ENCODE results near the gene NUP153.

NUP153 gene

GRCh38 chr6:17615794-17616193 is 90.9 kb downstream of the NUP153 start:
- no peak overlapping the region for H3K9ac ChIP-seq (ENCODE audit: low read depth, low read length, poor library complexity, severe bottlenecking)
- H3F3A ChIP-seq (ENCODE audit: low read depth) = peaks cover 5% of the 10 kb centered on the region; the same call in 1 of the 2 replicates
- peaks cover 11% of the 10 kb centered on the region; the same call in 1 of the 2 replicates for H3K79me2 ChIP-seq (ENCODE audit: insufficient read depth, low read length)
- H3K27me3 ChIP-seq (ENCODE audit: insufficient read depth, low read length, poor library complexity, severe bottlenecking) = no peaks in the 10 kb centered on the region
- no peak overlapping the region for H3K4me2 ChIP-seq (ENCODE audit: low read depth, low read length, poor library complexity, severe bottlenecking)
- TF ChIP-seq EZH2phosphoT487 (IDR thresholded peaks at IDR 0.05; ENCODE audit: borderline replicate concordance) = no peak
- TF ChIP-seq CTCF (conservative IDR thresholded peaks at IDR 0.05; ENCODE audit: low read length) = no peak
- H3K36me3 ChIP-seq (ENCODE audit: insufficient read depth, low read length) = peaks cover 61% of the 10 kb centered on the region; the same call in 1 of the 2 replicates
- H4K20me1 ChIP-seq (ENCODE audit: insufficient read depth, low read length, poor library complexity, severe bottlenecking) = peaks cover 22% of the 10 kb centered on the region
- H3K4me1 ChIP-seq (ENCODE audit: insufficient read depth, low read length, poor library complexity, severe bottlenecking) = peaks cover 2% of the 10 kb centered on the region
- H3K4me3 ChIP-seq (ENCODE audit: low read length, poor library complexity, severe bottlenecking) = no peak overlapping the region
- no peaks in the 10 kb centered on the region for H3K9me3 ChIP-seq (ENCODE audit: insufficient read depth, low read depth, low read length)
- H2AFZ ChIP-seq (ENCODE audit: low read length) = no peak overlapping the region
- no peaks in the 10 kb centered on the region for H3K9me2 ChIP-seq (replicated peaks; ENCODE audit: low read depth, low read length)

DNA sequence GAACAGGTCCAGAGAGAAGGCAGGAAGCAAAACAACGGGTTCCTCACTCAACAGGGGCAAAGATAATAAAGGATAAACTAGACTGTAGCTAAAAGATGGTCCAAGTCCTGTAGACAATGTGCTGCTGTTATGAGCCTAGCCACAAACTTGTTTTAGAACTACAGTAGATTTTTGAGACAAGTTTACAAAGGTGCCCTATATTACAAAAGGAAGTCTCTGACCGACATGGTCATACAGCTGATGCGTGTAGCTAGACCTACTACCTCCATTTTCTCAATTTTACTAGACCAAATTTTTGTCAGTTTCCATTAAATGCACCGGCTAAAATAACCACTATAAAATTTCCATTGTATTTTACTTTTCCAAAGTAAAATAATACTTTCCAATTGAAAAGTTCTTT is 94.7 kb downstream of the NUP153 start:
- H3K4me3 ChIP-seq (ENCODE audit: low read length, poor library complexity, severe bottlenecking) = no peak overlapping the region
- no peaks in the 10 kb centered on the region for H3K4me1 ChIP-seq (ENCODE audit: insufficient read depth, low read length, poor library complexity, severe bottlenecking)
- no peaks in the 10 kb centered on the region for H3K9me2 ChIP-seq (replicated peaks; ENCODE audit: low read depth, low read length)
- no peak overlapping the region for H3K4me2 ChIP-seq (ENCODE audit: low read depth, low read length, poor library complexity, severe bottlenecking)
- no peaks in the 10 kb centered on the region for H3K27me3 ChIP-seq (ENCODE audit: insufficient read depth, low read length, poor library complexity, severe bottlenecking)
- no peak for TF ChIP-seq EZH2phosphoT487 (IDR thresholded peaks at IDR 0.05; ENCODE audit: borderline replicate concordance)
- no peak for TF ChIP-seq CTCF (conservative IDR thresholded peaks at IDR 0.05; ENCODE audit: low read length)
- no peaks in the 10 kb centered on the region for H3K79me2 ChIP-seq (ENCODE audit: insufficient read depth, low read length)
- peaks cover 5% of the 10 kb centered on the region; the same call in 1 of the 2 replicates for H3F3A ChIP-seq (ENCODE audit: low read depth)
- no peak overlapping the region for H3K9ac ChIP-seq (ENCODE audit: low read depth, low read length, poor library complexity, severe bottlenecking)
- peaks cover 32% of the 10 kb centered on the region; the same call in 1 of the 2 replicates for H3K36me3 ChIP-seq (ENCODE audit: insufficient read depth, low read length)
- peaks cover 9% of the 10 kb centered on the region for H4K20me1 ChIP-seq (ENCODE audit: insufficient read depth, low read length, poor library complexity, severe bottlenecking)
- H2AFZ ChIP-seq (ENCODE audit: low read length) = no peak overlapping the region
- no peaks in the 10 kb centered on the region for H3K9me3 ChIP-seq (ENCODE audit: insufficient read depth, low read depth, low read length)

DNA sequence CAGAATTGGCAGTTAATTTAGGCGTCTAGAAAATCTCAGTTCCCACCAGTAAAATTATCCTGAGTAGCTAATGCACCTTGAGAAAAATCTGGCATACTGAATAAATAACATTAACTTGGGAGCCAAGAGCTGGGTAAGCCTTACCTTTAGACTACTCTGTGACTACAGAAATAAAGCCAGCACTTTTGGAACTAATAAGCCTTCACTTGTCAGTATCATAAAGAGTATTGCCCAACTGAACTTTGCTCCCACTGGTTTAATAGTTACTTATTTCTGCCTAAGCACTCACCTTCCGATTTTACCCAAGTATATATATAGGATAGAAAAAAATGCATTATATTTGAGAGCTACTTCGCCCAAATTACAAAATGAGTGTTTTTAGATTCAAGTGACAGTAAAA is 95.9 kb downstream of the NUP153 start:
- no peak for TF ChIP-seq EZH2phosphoT487 (IDR thresholded peaks at IDR 0.05; ENCODE audit: borderline replicate concordance)
- no peak for TF ChIP-seq CTCF (conservative IDR thresholded peaks at IDR 0.05; ENCODE audit: low read length)
- Histone ChIP-seq H3K9ac (ENCODE audit: low read depth, low read length, poor library complexity, severe bottlenecking) (no peak overlapping the region), H3K27me3 (ENCODE audit: insufficient read depth, low read length, poor library complexity, severe bottlenecking) (no peaks in the 10 kb centered on the region), H2AFZ (ENCODE audit: low read length) (no peak overlapping the region), H4K20me1 (ENCODE audit: insufficient read depth, low read length, poor library complexity, severe bottlenecking) (peaks cover 9% of the 10 kb centered on the region), H3K36me3 (ENCODE audit: insufficient read depth, low read length) (peaks cover 22% of the 10 kb centered on the region; the same call in 1 of the 2 replicates), H3K4me1 (ENCODE audit: insufficient read depth, low read length, poor library complexity, severe bottlenecking) (no peaks in the 10 kb centered on the region), H3K9me3 (ENCODE audit: insufficient read depth, low read depth, low read length) (no peaks in the 10 kb centered on the region), H3K79me2 (ENCODE audit: insufficient read depth, low read length) (no peaks in the 10 kb centered on the region), H3K9me2 (replicated peaks; ENCODE audit: low read depth, low read length) (no peaks in the 10 kb centered on the region), H3K4me2 (ENCODE audit: low read depth, low read length, poor library complexity, severe bottlenecking) (no peak overlapping the region), H3K4me3 (ENCODE audit: low read length, poor library complexity, severe bottlenecking) (no peak overlapping the region), H3F3A (ENCODE audit: low read depth) (peaks cover 5% of the 10 kb centered on the region; the same call in 1 of the 2 replicates)
